ENCODE results near the gene GHRL. TPM values are rescaled to one million over a fixed set of nuclear protein-coding genes. Genes with fewer than 3 reads are reported as not detected.

GHRL gene
- total RNA-seq, 1 experiment from 2014 or later = not detected

DNA sequence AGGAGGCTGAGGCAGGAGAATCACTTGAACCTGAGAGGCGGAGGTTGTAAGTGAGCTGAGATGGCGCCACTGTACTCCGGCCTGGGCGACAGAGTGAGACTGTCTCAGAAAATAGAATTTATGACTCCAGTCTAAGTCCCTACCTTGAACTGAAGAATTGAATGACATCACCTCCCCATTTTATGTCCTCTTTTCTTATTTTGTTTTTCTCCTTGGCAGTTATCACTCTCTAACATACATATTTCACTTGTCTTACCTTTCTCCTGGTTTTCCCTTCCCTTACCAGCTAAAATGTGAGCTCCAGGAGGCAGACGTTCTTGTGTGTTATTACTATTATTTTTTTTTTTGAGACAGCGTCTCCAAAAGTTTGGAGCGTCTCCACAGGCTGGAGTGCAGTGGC, 36.9 kb downstream of the GHRL start:
- no peaks in the 10 kb centered on the region for H3K27me3 ChIP-seq (replicated peaks; ENCODE audit: control insufficient read depth, insufficient read depth, low read length)
- TF ChIP-seq, protein P1, sequence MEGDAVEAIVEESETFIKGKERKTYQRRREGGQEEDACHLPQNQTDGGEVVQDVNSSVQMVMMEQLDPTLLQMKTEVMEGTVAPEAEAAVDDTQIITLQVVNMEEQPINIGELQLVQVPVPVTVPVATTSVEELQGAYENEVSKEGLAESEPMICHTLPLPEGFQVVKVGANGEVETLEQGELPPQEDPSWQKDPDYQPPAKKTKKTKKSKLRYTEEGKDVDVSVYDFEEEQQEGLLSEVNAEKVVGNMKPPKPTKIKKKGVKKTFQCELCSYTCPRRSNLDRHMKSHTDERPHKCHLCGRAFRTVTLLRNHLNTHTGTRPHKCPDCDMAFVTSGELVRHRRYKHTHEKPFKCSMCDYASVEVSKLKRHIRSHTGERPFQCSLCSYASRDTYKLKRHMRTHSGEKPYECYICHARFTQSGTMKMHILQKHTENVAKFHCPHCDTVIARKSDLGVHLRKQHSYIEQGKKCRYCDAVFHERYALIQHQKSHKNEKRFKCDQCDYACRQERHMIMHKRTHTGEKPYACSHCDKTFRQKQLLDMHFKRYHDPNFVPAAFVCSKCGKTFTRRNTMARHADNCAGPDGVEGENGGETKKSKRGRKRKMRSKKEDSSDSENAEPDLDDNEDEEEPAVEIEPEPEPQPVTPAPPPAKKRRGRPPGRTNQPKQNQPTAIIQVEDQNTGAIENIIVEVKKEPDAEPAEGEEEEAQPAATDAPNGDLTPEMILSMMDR (IDR thresholded peaks at IDR 0.05; ENCODE audit: insufficient read depth in 1 of 2, low read depth in 1 of 2, low read length in 1 of 2, severe bottlenecking in 1 of 2, unreplicated experiment in 1 of 2) = no peak
- H3K36me3 ChIP-seq (ENCODE audit: control insufficient read depth, insufficient read depth, low read length) = no peaks in the 10 kb centered on the region; the same call in 1 of the 2 replicates
- no peak overlapping the region for H3K4me3 Mint-ChIP-seq (ENCODE audit: unreplicated experiment)
- H3K27me3 Mint-ChIP-seq (ENCODE audit: insufficient read depth, unreplicated experiment) = no peaks in the 10 kb centered on the region
- BruUV-seq (replicated peaks) = no TSS peak
- H3K4me3 ChIP-seq (ENCODE audit: low read depth, low read length) = no peak overlapping the region
- intact Hi-C loops (cut with micrococcal nuclease; ENCODE audit: unreplicated experiment) = no loop called here
- H3K27ac Mint-ChIP-seq (ENCODE audit: unreplicated experiment) = no peak overlapping the region
- ChIA-PET CTCF (no interaction called here), POLR2A (no interaction called here)
- 0 out of 2 replicates have a peak, but pooled peaks cover 2% of the 10 kb centered on the region for H3K4me1 ChIP-seq
- no peaks in the 10 kb centered on the region for H3K9me3 ChIP-seq
- peaks cover 72% of the 10 kb centered on the region for H3K36me3 Mint-ChIP-seq (ENCODE audit: insufficient read depth, unreplicated experiment)
- no peaks in the 10 kb centered on the region for H3K9me3 Mint-ChIP-seq (ENCODE audit: unreplicated experiment)
- DNase-seq = no peak
- peaks cover 5% of the 10 kb centered on the region for H3K4me1 Mint-ChIP-seq (ENCODE audit: low read depth, unreplicated experiment)

DNA sequence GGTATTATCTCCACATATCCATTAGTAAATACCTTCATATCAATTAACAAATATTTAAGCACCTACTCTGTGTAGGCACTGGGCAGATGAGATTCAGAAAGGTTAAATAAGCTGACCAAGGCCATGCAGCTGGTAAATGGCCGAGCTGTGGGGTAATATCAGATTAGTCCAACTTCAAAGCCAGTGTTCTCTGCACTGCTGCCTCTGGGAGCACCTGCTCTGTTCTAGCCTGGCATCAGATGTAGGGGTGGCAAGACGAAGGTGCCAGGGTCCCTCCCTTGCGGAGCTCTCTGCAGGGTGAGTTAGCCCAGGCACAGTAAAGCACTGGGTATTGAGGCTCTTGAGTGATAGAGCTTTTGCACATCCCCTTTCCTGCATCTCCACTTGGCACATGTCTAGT, 39.0 kb downstream of the GHRL start:
- DNase-seq = no peak
- Histone ChIP-seq H3K4me1 (peaks cover 9% of the 10 kb centered on the region; the same call in 1 of the 2 replicates), H3K9me3 (no peaks in the 10 kb centered on the region), H3K4me3 (ENCODE audit: low read depth, low read length) (no peak overlapping the region), H3K36me3 (ENCODE audit: control insufficient read depth, insufficient read depth, low read length) (no peaks in the 10 kb centered on the region; the same call in 1 of the 2 replicates), H3K27me3 (replicated peaks; ENCODE audit: control insufficient read depth, insufficient read depth, low read length) (no peaks in the 10 kb centered on the region)
- H3K9me3 Mint-ChIP-seq (ENCODE audit: unreplicated experiment) = no peaks in the 10 kb centered on the region
- H3K27me3 Mint-ChIP-seq (ENCODE audit: insufficient read depth, unreplicated experiment) = no peaks in the 10 kb centered on the region
- no peak overlapping the region for H3K4me3 Mint-ChIP-seq (ENCODE audit: unreplicated experiment)
- H3K27ac Mint-ChIP-seq (ENCODE audit: unreplicated experiment) = no peak overlapping the region
- peaks cover 5% of the 10 kb centered on the region for H3K4me1 Mint-ChIP-seq (ENCODE audit: low read depth, unreplicated experiment)
- CTCF ChIA-PET = no interaction called here
- intact Hi-C loops (cut with micrococcal nuclease; ENCODE audit: unreplicated experiment) = no loop called here
- H3K36me3 Mint-ChIP-seq (ENCODE audit: insufficient read depth, unreplicated experiment) = peaks cover 64% of the 10 kb centered on the region
- TF ChIP-seq, protein P1 (IDR thresholded peaks at IDR 0.05; ENCODE audit: insufficient read depth in 1 of 2, low read depth in 1 of 2, low read length in 1 of 2, severe bottlenecking in 1 of 2, unreplicated experiment in 1 of 2) = no peak
- BruUV-seq (replicated peaks) = no TSS peak
- POLR2A ChIA-PET = interaction anchor here (0.5 kb wide), 1 partner anchor 304 kb away, joined by 3 read pairs; no protein-coding TSS in a partner anchor

DNA sequence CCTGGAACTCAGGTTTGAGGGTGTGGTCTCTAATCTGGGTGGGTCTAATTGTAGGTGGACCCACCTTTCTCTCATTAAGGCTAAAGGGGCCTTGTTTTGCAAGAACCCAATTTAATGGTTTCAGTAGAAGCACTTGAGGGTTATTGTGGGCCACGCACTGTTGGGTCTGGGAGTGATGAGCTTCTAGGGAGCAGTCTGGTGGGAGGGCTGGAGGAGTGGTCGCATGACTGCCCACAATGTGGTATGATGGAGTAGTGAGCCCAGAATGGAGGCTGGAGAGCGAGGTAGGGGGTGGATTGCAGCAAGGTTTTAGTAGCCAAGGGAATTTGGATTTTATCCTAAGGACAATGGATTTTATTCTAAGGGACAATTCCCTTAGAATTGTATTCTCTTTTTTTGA, 41.7 kb downstream of the GHRL start:
- no peaks in the 10 kb centered on the region for H3K9me3 Mint-ChIP-seq (ENCODE audit: unreplicated experiment)
- Histone ChIP-seq H3K4me3 (ENCODE audit: low read depth, low read length) (0 out of 2 replicates have a peak overlapping the region, but pooled peaks have one; percentile 9), H3K9me3 (no peaks in the 10 kb centered on the region), H3K27me3 (replicated peaks; ENCODE audit: control insufficient read depth, insufficient read depth, low read length) (no peaks in the 10 kb centered on the region), H3K36me3 (ENCODE audit: control insufficient read depth, insufficient read depth, low read length) (no peaks in the 10 kb centered on the region; the same call in 1 of the 2 replicates), H3K4me1 (peaks cover 12% of the 10 kb centered on the region; the same call in 1 of the 2 replicates)
- H3K27ac Mint-ChIP-seq (ENCODE audit: unreplicated experiment) = no peak overlapping the region
- H3K36me3 Mint-ChIP-seq (ENCODE audit: insufficient read depth, unreplicated experiment) = peaks cover 65% of the 10 kb centered on the region
- peak overlapping the region; percentile 92 for H3K4me3 Mint-ChIP-seq (ENCODE audit: unreplicated experiment)
- ChIA-PET CTCF (no interaction called here), POLR2A (no interaction called here)
- H3K27me3 Mint-ChIP-seq (ENCODE audit: insufficient read depth, unreplicated experiment) = no peaks in the 10 kb centered on the region
- peaks cover 10% of the 10 kb centered on the region for H3K4me1 Mint-ChIP-seq (ENCODE audit: low read depth, unreplicated experiment)
- no TSS peak for BruUV-seq (replicated peaks)
- TF ChIP-seq, protein P1 (IDR thresholded peaks at IDR 0.05; ENCODE audit: insufficient read depth in 1 of 2, low read depth in 1 of 2, low read length in 1 of 2, severe bottlenecking in 1 of 2, unreplicated experiment in 1 of 2) = no peak
- DNase-seq = no peak
- intact Hi-C loops (cut with micrococcal nuclease; ENCODE audit: unreplicated experiment) = no loop called here

Measured in Caco-2 (cell line).